ENCODE measurements around the gene LTBP3. TPM values are rescaled to one million over a fixed set of nuclear protein-coding genes. Genes with fewer than 3 reads are reported as not detected.

LTBP3 gene
- total RNA-seq, 1 donor from 2014 or later: 22.5 TPM

- Mint-ChIP-seq H3K4me3 (peak overlapping the region; percentile 29), H3K4me1 (peaks cover 24% of the 10 kb centered on the region), H3K27me3 (ENCODE audit: low read depth) (peaks cover 4% of the 10 kb centered on the region), H3K27ac (ENCODE audit: unreplicated experiment) (peak overlapping the region; percentile 10), H3K36me3 (ENCODE audit: low read depth) (no peaks in the 10 kb centered on the region), H3K9me3 (no peaks in the 10 kb centered on the region)
- no peak for DNase-seq (ENCODE audit: low read depth, low spot score)
- TF ChIP-seq CTCF (conservative IDR thresholded peaks at IDR 0.05): no peak
These were observed 3.9 kb upstream of the LTBP3 start for GRCh38 chr11:65562020-65562419.

- DNase-seq (ENCODE audit: low read depth, low spot score): no peak
- H3K27ac Mint-ChIP-seq (ENCODE audit: unreplicated experiment): no peak overlapping the region
These were observed 2.6 kb upstream of the LTBP3 start for GRCh38 chr11:65560555-65561418.

DNA sequence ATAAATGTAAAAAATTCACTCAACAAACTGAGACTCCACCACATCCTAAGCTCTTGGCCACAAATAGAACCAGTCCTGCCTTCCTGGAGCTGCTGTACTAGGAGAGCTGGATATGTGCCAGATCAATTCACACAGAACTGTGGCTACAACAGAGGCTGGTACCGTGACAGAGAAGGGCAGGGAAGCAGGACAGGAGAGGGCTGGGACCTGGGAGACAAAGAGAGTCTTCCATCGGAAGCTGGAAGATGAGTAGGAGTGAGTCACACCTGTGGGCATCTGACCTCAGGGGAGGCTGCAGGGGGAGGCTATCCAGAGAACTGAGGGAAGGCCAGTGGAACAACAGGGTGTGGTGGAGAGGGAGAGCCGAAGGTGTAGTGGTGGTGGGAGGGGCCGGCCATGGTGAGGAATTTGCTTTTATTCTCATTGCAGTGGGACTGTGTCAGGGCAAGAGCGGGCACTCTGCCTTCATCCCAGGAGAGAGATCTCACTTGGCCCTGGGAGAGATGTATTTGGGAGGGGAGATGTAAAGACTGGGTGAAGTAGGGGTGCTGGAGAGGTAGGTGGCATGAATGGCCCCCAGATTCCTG is 1.9 kb upstream of the LTBP3 start:
- peak overlapping the region; percentile 28 for H3K4me3 Mint-ChIP-seq
- no peak overlapping the region for H3K27ac Mint-ChIP-seq (ENCODE audit: unreplicated experiment)
- DNase-seq (ENCODE audit: low read depth, low spot score): no peak
- H3K36me3 Mint-ChIP-seq (ENCODE audit: low read depth): no peaks in the 10 kb centered on the region
- TF ChIP-seq CTCF (conservative IDR thresholded peaks at IDR 0.05): no peak
- H3K9me3 Mint-ChIP-seq: no peaks in the 10 kb centered on the region
- peaks cover 38% of the 10 kb centered on the region for H3K4me1 Mint-ChIP-seq
- peaks cover 8% of the 10 kb centered on the region for H3K27me3 Mint-ChIP-seq (ENCODE audit: low read depth)

More at GRCh38 chr11:65560555-65561418, 2.6 kb upstream of the LTBP3 start:
- H3K36me3 Mint-ChIP-seq (ENCODE audit: low read depth): no peaks in the 10 kb centered on the region
- H3K27me3 Mint-ChIP-seq (ENCODE audit: low read depth): peaks cover 5% of the 10 kb centered on the region
- peak overlapping the region; percentile 28 for H3K4me3 Mint-ChIP-seq
- TF ChIP-seq CTCF (conservative IDR thresholded peaks at IDR 0.05): no peak
- H3K9me3 Mint-ChIP-seq: no peaks in the 10 kb centered on the region
- H3K4me1 Mint-ChIP-seq: peaks cover 33% of the 10 kb centered on the region

- no peaks in the 10 kb centered on the region for H3K36me3 Mint-ChIP-seq (ENCODE audit: low read depth)
- no peak for TF ChIP-seq CTCF (conservative IDR thresholded peaks at IDR 0.05)
- no peaks in the 10 kb centered on the region for H3K9me3 Mint-ChIP-seq
- peaks cover 13% of the 10 kb centered on the region for H3K27me3 Mint-ChIP-seq (ENCODE audit: low read depth)
- H3K27ac Mint-ChIP-seq (ENCODE audit: unreplicated experiment): peak overlapping the region; percentile 35
- no peak for DNase-seq (ENCODE audit: low read depth, low spot score)
- H3K4me3 Mint-ChIP-seq: peak overlapping the region; percentile 62
- peaks cover 43% of the 10 kb centered on the region for H3K4me1 Mint-ChIP-seq
These were observed 1.4 kb upstream of the LTBP3 start for GRCh38 chr11:65559535-65559934.

DNA sequence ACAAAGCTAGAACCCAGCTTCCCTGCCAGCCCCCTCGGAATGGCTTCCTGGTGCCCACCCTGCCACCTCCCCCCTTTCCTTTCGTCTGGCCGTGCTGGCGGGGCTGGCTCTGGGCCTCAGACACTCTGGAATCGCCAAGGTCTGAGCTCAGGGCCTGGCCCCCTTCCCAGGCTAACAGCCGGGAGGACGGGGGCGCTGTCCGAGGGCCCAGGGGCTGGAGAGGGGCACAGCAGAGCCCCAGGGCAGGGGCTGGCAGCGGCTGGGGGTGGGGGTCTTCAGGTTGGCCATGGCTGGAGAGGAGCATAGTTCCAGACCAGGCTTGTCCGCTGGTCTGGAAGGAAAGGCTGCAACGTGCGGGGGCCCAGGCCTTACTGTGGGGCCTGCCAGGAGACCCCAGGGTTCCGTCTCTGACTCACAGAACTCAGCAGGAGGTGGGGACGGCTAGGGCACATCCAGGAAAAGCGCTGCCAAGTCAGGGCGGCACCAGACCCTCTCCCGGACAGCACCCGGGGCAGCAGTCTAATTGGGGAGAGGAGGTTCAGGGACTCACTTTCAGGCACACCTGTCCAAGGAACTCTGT is 861 bp upstream of the LTBP3 start:
- H3K36me3 Mint-ChIP-seq (ENCODE audit: low read depth): no peaks in the 10 kb centered on the region
- peak overlapping the region; percentile 35 for H3K27ac Mint-ChIP-seq (ENCODE audit: unreplicated experiment)
- peak overlapping the region; percentile 74 for H3K4me3 Mint-ChIP-seq
- no peak for TF ChIP-seq CTCF (conservative IDR thresholded peaks at IDR 0.05)
- H3K27me3 Mint-ChIP-seq (ENCODE audit: low read depth): peaks cover 17% of the 10 kb centered on the region
- peaks cover 46% of the 10 kb centered on the region for H3K4me1 Mint-ChIP-seq
- H3K9me3 Mint-ChIP-seq: no peaks in the 10 kb centered on the region
- no peak for DNase-seq (ENCODE audit: low read depth, low spot score)

Data from neural crest cell (in vitro differentiated cells).